Ishikawa (cell line): ENCODE measurements around the gene ELMO1.

Experiments
- CEBPB ChIP-seq: IDR thresholded peaks from 2 replicates; pipeline ENCODE4 v1.6.1; 2012
- CREB1 ChIP-seq: IDR thresholded peaks from 2 replicates; pipeline ENCODE4 v1.6.1; 2012; ENCODE audit warnings: low read depth
- EGR1 ChIP-seq: IDR thresholded peaks from 2 replicates; pipeline ENCODE4 v1.6.1; 2012
- EP300 ChIP-seq: IDR thresholded peaks from 2 replicates; pipeline ENCODE4 v1.6.1; 2012; ENCODE audit warnings: borderline replicate concordance
- FOXM1 ChIP-seq: IDR thresholded peaks from 2 replicates; pipeline ENCODE4 v1.6.1; 2012; ENCODE audit warnings: low read depth, borderline replicate concordance
- MAX ChIP-seq: IDR thresholded peaks from 2 replicates; pipeline ENCODE4 v1.6.1; 2012
- NFIC ChIP-seq: IDR thresholded peaks from 2 replicates; pipeline ENCODE4 v1.6.1; 2012
- RAD21 ChIP-seq: IDR thresholded peaks from 2 replicates; pipeline ENCODE4 v1.6.1; 2012; ENCODE audit warnings: low read depth
- REST ChIP-seq: IDR thresholded peaks from 2 replicates; pipeline ENCODE4 v1.6.1; 2012; ENCODE audit warnings: low read depth, mild to moderate bottlenecking
- TAF1 ChIP-seq: IDR thresholded peaks from 2 replicates; pipeline ENCODE4 v1.6.1; 2012; ENCODE audit warnings: low read depth, mild to moderate bottlenecking
- TCF12 ChIP-seq: IDR thresholded peaks from 2 replicates; pipeline ENCODE4 v1.6.1; 2012; ENCODE audit warnings: low read depth
- TEAD4 ChIP-seq: IDR thresholded peaks from 2 replicates; pipeline ENCODE4 v1.6.1; 2012
- USF1 ChIP-seq: IDR thresholded peaks from 2 replicates; pipeline ENCODE4 v1.6.1; 2012
- YY1 ChIP-seq: IDR thresholded peaks from 2 replicates; pipeline ENCODE4 v1.6.1; 2012; ENCODE audit warnings: low read depth
- ZBTB7A ChIP-seq: IDR thresholded peaks from 2 replicates; pipeline ENCODE4 v1.6.1; 2012; ENCODE audit warnings: low read depth

Gene ELMO1

GRCh38 chr7:37031571-37032257, 416.9 kb downstream of the ELMO1 start:
- TF ChIP-seq TAF1 (no peak), CREB1 (peak; percentile 37; the same call in 1 of the 2 replicates), TCF12 (peak; percentile 92), NFIC (peak; percentile 73), CEBPB (peak; percentile 46; the same call in 1 of the 2 replicates), YY1 (0 out of 2 replicates have a peak, but pooled peaks have one; percentile 41), USF1 (peak; percentile 31), RAD21 (peak; percentile 22; the same call in 1 of the 2 replicates), MAX (peak; percentile 84; the same call in 1 of the 2 replicates), EP300 (peak; percentile 91; the same call in 1 of the 2 replicates), TEAD4 (peak; percentile 98), REST (no peak), FOXM1 (peak; percentile 99), EGR1 (no peak), ZBTB7A (no peak)

- TF ChIP-seq CEBPB (no peak), NFIC (no peak), RAD21 (no peak), YY1 (no peak), FOXM1 (no peak), EP300 (no peak), REST (no peak), TAF1 (no peak), TEAD4 (no peak)
Measured at GRCh38 chr7:37028909-37029440, 419.7 kb downstream of the ELMO1 start.

- peak; percentile 31; the same call in 1 of the 2 replicates for TF ChIP-seq RAD21
- TF ChIP-seq TAF1, result no peak
- no peak for TF ChIP-seq YY1
Measured at GRCh38 chr7:37027557-37028341, 420.9 kb downstream of the ELMO1 start.

- TF ChIP-seq ZBTB7A (no peak), TCF12 (no peak), YY1 (no peak), EGR1 (no peak), MAX (no peak), NFIC (no peak), CREB1 (no peak), USF1 (no peak)
Measured at GRCh38 chr7:37027104-37027503, 421.6 kb downstream of the ELMO1 start.

GRCh38 chr7:37018954-37019353, 429.7 kb downstream of the ELMO1 start:
- no peak for TF ChIP-seq CREB1
- TF ChIP-seq YY1, result no peak
